ENCODE results near the gene HAUS7.

DNA sequence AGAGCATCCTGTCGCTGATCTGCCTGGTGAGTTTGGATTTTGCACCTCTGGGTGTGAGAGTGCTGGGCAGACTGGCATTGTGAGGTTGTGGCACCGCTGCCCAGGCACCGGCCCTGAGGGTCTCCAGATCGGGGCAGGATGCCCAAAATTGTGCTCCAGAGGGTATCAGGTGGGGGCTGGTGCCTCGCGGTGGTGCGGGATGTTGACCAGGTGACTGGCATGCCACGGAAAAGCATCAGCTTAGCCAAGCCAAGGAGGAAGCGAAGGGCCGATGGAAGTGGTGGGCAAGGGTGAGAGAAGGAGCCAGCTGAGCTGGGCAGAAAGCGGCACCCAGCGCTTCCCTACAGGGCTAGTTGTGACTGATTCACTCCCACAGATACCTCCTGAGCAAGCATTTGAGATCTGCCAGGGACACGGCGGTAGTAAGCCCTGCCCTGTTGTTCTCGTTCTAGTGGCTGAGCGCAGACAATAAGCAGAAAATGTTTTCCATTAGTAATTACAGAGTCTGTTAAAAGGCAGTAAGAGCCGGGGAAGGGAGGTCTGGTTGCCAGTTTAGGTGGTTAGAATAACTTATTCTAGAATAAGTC, 58.3 kb downstream of the HAUS7 start:
- TF ChIP-seq, protein P1, sequence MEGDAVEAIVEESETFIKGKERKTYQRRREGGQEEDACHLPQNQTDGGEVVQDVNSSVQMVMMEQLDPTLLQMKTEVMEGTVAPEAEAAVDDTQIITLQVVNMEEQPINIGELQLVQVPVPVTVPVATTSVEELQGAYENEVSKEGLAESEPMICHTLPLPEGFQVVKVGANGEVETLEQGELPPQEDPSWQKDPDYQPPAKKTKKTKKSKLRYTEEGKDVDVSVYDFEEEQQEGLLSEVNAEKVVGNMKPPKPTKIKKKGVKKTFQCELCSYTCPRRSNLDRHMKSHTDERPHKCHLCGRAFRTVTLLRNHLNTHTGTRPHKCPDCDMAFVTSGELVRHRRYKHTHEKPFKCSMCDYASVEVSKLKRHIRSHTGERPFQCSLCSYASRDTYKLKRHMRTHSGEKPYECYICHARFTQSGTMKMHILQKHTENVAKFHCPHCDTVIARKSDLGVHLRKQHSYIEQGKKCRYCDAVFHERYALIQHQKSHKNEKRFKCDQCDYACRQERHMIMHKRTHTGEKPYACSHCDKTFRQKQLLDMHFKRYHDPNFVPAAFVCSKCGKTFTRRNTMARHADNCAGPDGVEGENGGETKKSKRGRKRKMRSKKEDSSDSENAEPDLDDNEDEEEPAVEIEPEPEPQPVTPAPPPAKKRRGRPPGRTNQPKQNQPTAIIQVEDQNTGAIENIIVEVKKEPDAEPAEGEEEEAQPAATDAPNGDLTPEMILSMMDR (IDR thresholded peaks at IDR 0.05) = no peak
- TF ChIP-seq POLR2AphosphoS5 (IDR thresholded peaks at IDR 0.05; ENCODE audit: low read depth, low read length) = no peak
- TF ChIP-seq, protein P2, sequence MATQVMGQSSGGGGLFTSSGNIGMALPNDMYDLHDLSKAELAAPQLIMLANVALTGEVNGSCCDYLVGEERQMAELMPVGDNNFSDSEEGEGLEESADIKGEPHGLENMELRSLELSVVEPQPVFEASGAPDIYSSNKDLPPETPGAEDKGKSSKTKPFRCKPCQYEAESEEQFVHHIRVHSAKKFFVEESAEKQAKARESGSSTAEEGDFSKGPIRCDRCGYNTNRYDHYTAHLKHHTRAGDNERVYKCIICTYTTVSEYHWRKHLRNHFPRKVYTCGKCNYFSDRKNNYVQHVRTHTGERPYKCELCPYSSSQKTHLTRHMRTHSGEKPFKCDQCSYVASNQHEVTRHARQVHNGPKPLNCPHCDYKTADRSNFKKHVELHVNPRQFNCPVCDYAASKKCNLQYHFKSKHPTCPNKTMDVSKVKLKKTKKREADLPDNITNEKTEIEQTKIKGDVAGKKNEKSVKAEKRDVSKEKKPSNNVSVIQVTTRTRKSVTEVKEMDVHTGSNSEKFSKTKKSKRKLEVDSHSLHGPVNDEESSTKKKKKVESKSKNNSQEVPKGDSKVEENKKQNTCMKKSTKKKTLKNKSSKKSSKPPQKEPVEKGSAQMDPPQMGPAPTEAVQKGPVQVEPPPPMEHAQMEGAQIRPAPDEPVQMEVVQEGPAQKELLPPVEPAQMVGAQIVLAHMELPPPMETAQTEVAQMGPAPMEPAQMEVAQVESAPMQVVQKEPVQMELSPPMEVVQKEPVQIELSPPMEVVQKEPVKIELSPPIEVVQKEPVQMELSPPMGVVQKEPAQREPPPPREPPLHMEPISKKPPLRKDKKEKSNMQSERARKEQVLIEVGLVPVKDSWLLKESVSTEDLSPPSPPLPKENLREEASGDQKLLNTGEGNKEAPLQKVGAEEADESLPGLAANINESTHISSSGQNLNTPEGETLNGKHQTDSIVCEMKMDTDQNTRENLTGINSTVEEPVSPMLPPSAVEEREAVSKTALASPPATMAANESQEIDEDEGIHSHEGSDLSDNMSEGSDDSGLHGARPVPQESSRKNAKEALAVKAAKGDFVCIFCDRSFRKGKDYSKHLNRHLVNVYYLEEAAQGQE (IDR thresholded peaks at IDR 0.05; ENCODE audit: insufficient read depth in 1 of 2, low read depth in 2 of 2, low read length in 1 of 2) = no peak
- no peak for TF ChIP-seq TCF7L2 (IDR thresholded peaks at IDR 0.05; ENCODE audit: low read depth, low read length)
